NCI-H524 (cell line): ENCODE data around the gene VWA8.

Experiments
- DNase-seq, 2 experiments: peaks; one replicate each; lab custom pipeline; 2025; lab: John Stamatoyannopoulos, UW

Gene VWA8

GRCh38 chr13:41520016-41520659, 440.8 kb downstream of the VWA8 start:
- DNase-seq = no peak
